ENCODE data around the gene CXCR5.

The CXCR5 gene

GRCh38 chr11:118892964-118893363 lies 9.3 kb downstream of the CXCR5 start:
- Histone ChIP-seq H3K27me3 (ENCODE audit: control insufficient read depth in 1 of 2, insufficient read depth in 2 of 2, low read length in 2 of 2) (no peaks in the 10 kb centered on the region), H3K36me3 (ENCODE audit: insufficient read depth, low read length) (peaks cover 13% of the 10 kb centered on the region), H3K4me1 (ENCODE audit: insufficient read depth, low read length) (peaks cover 41% of the 10 kb centered on the region), H3K27ac (ENCODE audit: low read depth, low read length) (no peak overlapping the region), H3K4me3 (ENCODE audit: low read depth in 1 of 2, low read length in 2 of 2) (no peak overlapping the region), H3K9me3 (ENCODE audit: low read length) (no peaks in the 10 kb centered on the region), H3K9ac (ENCODE audit: low read length) (no peak overlapping the region)

- H3K4me3 ChIP-seq (ENCODE audit: low read depth in 1 of 2, low read length in 2 of 2) = no peak overlapping the region
- H3K27ac ChIP-seq (ENCODE audit: low read depth, low read length) = no peak overlapping the region
- peaks cover 34% of the 10 kb centered on the region for H3K4me1 ChIP-seq (ENCODE audit: insufficient read depth, low read length)
These were observed 10.0 kb downstream of the CXCR5 start for GRCh38 chr11:118893662-118894061.

GRCh38 chr11:118894192-118894591 lies 10.5 kb downstream of the CXCR5 start:
- peaks cover 13% of the 10 kb centered on the region for H3K36me3 ChIP-seq (ENCODE audit: insufficient read depth, low read length)
- H3K4me1 ChIP-seq (ENCODE audit: insufficient read depth, low read length) = peaks cover 29% of the 10 kb centered on the region
- no peaks in the 10 kb centered on the region for H3K9me3 ChIP-seq (ENCODE audit: low read length)
- H3K27ac ChIP-seq (ENCODE audit: low read depth, low read length) = no peak overlapping the region
- no peak overlapping the region for H3K9ac ChIP-seq (ENCODE audit: low read length)
- H3K4me3 ChIP-seq (ENCODE audit: low read depth in 1 of 2, low read length in 2 of 2) = no peak overlapping the region
- no peaks in the 10 kb centered on the region for H3K27me3 ChIP-seq (ENCODE audit: control insufficient read depth in 1 of 2, insufficient read depth in 2 of 2, low read length in 2 of 2)

More at GRCh38 chr11:118893662-118894061, 10.0 kb downstream of the CXCR5 start:
- H3K9ac ChIP-seq (ENCODE audit: low read length) = no peak overlapping the region
- H3K27me3 ChIP-seq (ENCODE audit: control insufficient read depth in 1 of 2, insufficient read depth in 2 of 2, low read length in 2 of 2) = no peaks in the 10 kb centered on the region
- peaks cover 13% of the 10 kb centered on the region for H3K36me3 ChIP-seq (ENCODE audit: insufficient read depth, low read length)
- H3K9me3 ChIP-seq (ENCODE audit: low read length) = no peaks in the 10 kb centered on the region

- H3K9ac ChIP-seq (ENCODE audit: low read length) = no peak overlapping the region
- no peaks in the 10 kb centered on the region for H3K27me3 ChIP-seq (ENCODE audit: control insufficient read depth in 1 of 2, insufficient read depth in 2 of 2, low read length in 2 of 2)
- H3K27ac ChIP-seq (ENCODE audit: low read depth, low read length) = peak overlapping the region; percentile 7
- peaks cover 17% of the 10 kb centered on the region for H3K4me1 ChIP-seq (ENCODE audit: insufficient read depth, low read length)
- peaks cover 24% of the 10 kb centered on the region for H3K36me3 ChIP-seq (ENCODE audit: insufficient read depth, low read length)
- H3K9me3 ChIP-seq (ENCODE audit: low read length) = no peaks in the 10 kb centered on the region
- no peak overlapping the region for H3K4me3 ChIP-seq (ENCODE audit: low read depth in 1 of 2, low read length in 2 of 2)
These were observed 11.7 kb downstream of the CXCR5 start for GRCh38 chr11:118895093-118896039.

- Histone ChIP-seq H3K4me3 (ENCODE audit: low read depth in 1 of 2, low read length in 2 of 2) (no peak overlapping the region), H3K9ac (ENCODE audit: low read length) (no peak overlapping the region), H3K27ac (ENCODE audit: low read depth, low read length) (peak overlapping the region; percentile 34), H3K4me1 (ENCODE audit: insufficient read depth, low read length) (peaks cover 15% of the 10 kb centered on the region), H3K27me3 (ENCODE audit: control insufficient read depth in 1 of 2, insufficient read depth in 2 of 2, low read length in 2 of 2) (no peaks in the 10 kb centered on the region), H3K9me3 (ENCODE audit: low read length) (no peaks in the 10 kb centered on the region), H3K36me3 (ENCODE audit: insufficient read depth, low read length) (peaks cover 35% of the 10 kb centered on the region)
These were observed 12.8 kb downstream of the CXCR5 start for GRCh38 chr11:118896472-118896913.

- Histone ChIP-seq H3K4me3 (ENCODE audit: low read depth in 1 of 2, low read length in 2 of 2) (no peak overlapping the region), H3K27ac (ENCODE audit: low read depth, low read length) (no peak overlapping the region), H3K4me1 (ENCODE audit: insufficient read depth, low read length) (peaks cover 15% of the 10 kb centered on the region), H3K36me3 (ENCODE audit: insufficient read depth, low read length) (peaks cover 39% of the 10 kb centered on the region), H3K9ac (ENCODE audit: low read length) (no peak overlapping the region), H3K27me3 (ENCODE audit: control insufficient read depth in 1 of 2, insufficient read depth in 2 of 2, low read length in 2 of 2) (no peaks in the 10 kb centered on the region), H3K9me3 (ENCODE audit: low read length) (no peaks in the 10 kb centered on the region)
These were observed 13.4 kb downstream of the CXCR5 start for GRCh38 chr11:118896921-118897591.

- Histone ChIP-seq H3K4me3 (ENCODE audit: low read depth in 1 of 2, low read length in 2 of 2) (no peak overlapping the region), H3K4me1 (ENCODE audit: insufficient read depth, low read length) (peaks cover 15% of the 10 kb centered on the region), H3K9me3 (ENCODE audit: low read length) (no peaks in the 10 kb centered on the region), H3K27me3 (ENCODE audit: control insufficient read depth in 1 of 2, insufficient read depth in 2 of 2, low read length in 2 of 2) (no peaks in the 10 kb centered on the region), H3K36me3 (ENCODE audit: insufficient read depth, low read length) (peaks cover 39% of the 10 kb centered on the region), H3K27ac (ENCODE audit: low read depth, low read length) (no peak overlapping the region), H3K9ac (ENCODE audit: low read length) (no peak overlapping the region)
These were observed 14.1 kb downstream of the CXCR5 start for GRCh38 chr11:118897721-118898310.

GRCh38 chr11:118898400-118899295 lies 15.0 kb downstream of the CXCR5 start:
- no peak overlapping the region for H3K4me3 ChIP-seq (ENCODE audit: low read depth in 1 of 2, low read length in 2 of 2)
- H3K27ac ChIP-seq (ENCODE audit: low read depth, low read length) = peak overlapping the region; percentile 13
- H3K27me3 ChIP-seq (ENCODE audit: control insufficient read depth in 1 of 2, insufficient read depth in 2 of 2, low read length in 2 of 2) = no peaks in the 10 kb centered on the region
- no peaks in the 10 kb centered on the region for H3K9me3 ChIP-seq (ENCODE audit: low read length)
- H3K9ac ChIP-seq (ENCODE audit: low read length) = no peak overlapping the region
- H3K36me3 ChIP-seq (ENCODE audit: insufficient read depth, low read length) = peaks cover 43% of the 10 kb centered on the region
- peaks cover 15% of the 10 kb centered on the region for H3K4me1 ChIP-seq (ENCODE audit: insufficient read depth, low read length)

GRCh38 chr11:118899296-118899688 lies 15.6 kb downstream of the CXCR5 start:
- H3K27me3 ChIP-seq (ENCODE audit: control insufficient read depth in 1 of 2, insufficient read depth in 2 of 2, low read length in 2 of 2) = no peaks in the 10 kb centered on the region
- peak overlapping the region; percentile 13 for H3K27ac ChIP-seq (ENCODE audit: low read depth, low read length)
- no peak overlapping the region for H3K9ac ChIP-seq (ENCODE audit: low read length)
- peaks cover 15% of the 10 kb centered on the region for H3K4me1 ChIP-seq (ENCODE audit: insufficient read depth, low read length)
- no peaks in the 10 kb centered on the region for H3K9me3 ChIP-seq (ENCODE audit: low read length)
- peaks cover 45% of the 10 kb centered on the region for H3K36me3 ChIP-seq (ENCODE audit: insufficient read depth, low read length)
- no peak overlapping the region for H3K4me3 ChIP-seq (ENCODE audit: low read depth in 1 of 2, low read length in 2 of 2)

- H3K36me3 ChIP-seq (ENCODE audit: insufficient read depth, low read length) = peaks cover 49% of the 10 kb centered on the region
- peaks cover 15% of the 10 kb centered on the region for H3K4me1 ChIP-seq (ENCODE audit: insufficient read depth, low read length)
- no peak overlapping the region for H3K27ac ChIP-seq (ENCODE audit: low read depth, low read length)
- no peak overlapping the region for H3K4me3 ChIP-seq (ENCODE audit: low read depth in 1 of 2, low read length in 2 of 2)
- H3K9me3 ChIP-seq (ENCODE audit: low read length) = no peaks in the 10 kb centered on the region
- H3K27me3 ChIP-seq (ENCODE audit: control insufficient read depth in 1 of 2, insufficient read depth in 2 of 2, low read length in 2 of 2) = no peaks in the 10 kb centered on the region
- H3K9ac ChIP-seq (ENCODE audit: low read length) = no peak overlapping the region
These were observed 16.1 kb downstream of the CXCR5 start for GRCh38 chr11:118899706-118900360.

All from muscle layer of colon (tissue), 2 donors.